Lower leg skin (tissue), 4 donors: Measurements from ENCODE around the gene STIM1. TPM values are rescaled to one million over a fixed set of nuclear protein-coding genes. Genes with fewer than 3 reads are reported as not detected.

Experiments
- DNase-seq, 2 donors: peaks; one replicate each; pipeline ENCODE4 v3.0.0-alpha.2; 2019; ENCODE audit warnings: low spot score in 2 of 2
- H3K4me3 ChIP-seq: fragments of 200-600 bp; sonication (generic); 2 replicates; pipeline ENCODE4 v1.5.1; 2017; ENCODE audit warnings: mild to moderate bottlenecking, low read depth; ENCODE audit not compliant: poor library complexity, severe bottlenecking
- CTCF ChIP-seq, 3 donors: fragments of 450-650 bp; IDR thresholded peaks; one replicate each; pipeline ENCODE4 v1.5.1; 2016; ENCODE audit warnings: antibody characterized with exemption in 3 of 3, mild to moderate bottlenecking in 3 of 3, moderate library complexity in 2 of 3
- POLR2A ChIP-seq, 2 donors: fragments of 450-650 bp; IDR thresholded peaks; one replicate each; pipeline ENCODE4 v1.6.1; 2016 to 2017; ENCODE audit warnings: antibody characterized with exemption in 2 of 2, mild to moderate bottlenecking in 1 of 2, moderate library complexity in 1 of 2
- WGBS, 2 donors: methylation state at CpG; one replicate each; pipeline ENCODE4 v1.1.5; 2018; 5-methylcytosine and 5-hydroxymethylcytosine counted together
- intact Hi-C: fragments of 100-400 bp; cut with DNase I; formaldehyde crosslinking; loops from one replicate; pipeline ENCODE4 v1.15.0; 2023; ENCODE audit warnings: low total_unique reads
- total RNA-seq, 4 donors: library from RNA; depleted of rRNA; stranded (reverse); fragments of >200 nt; gene quantifications; one replicate each; pipeline ENCODE4 v1.1.0, GENCODE V29; 2016

Gene STIM1
- total RNA-seq, 4 donors from 2014 or later = 43.7 to 75.9 (median 64.9) TPM

GRCh38 chr11:3827434-3828186 lies 27.9 kb upstream of the STIM1 start:
- TF ChIP-seq CTCF (IDR thresholded peaks at IDR 0.05) (no peak), POLR2A (IDR thresholded peaks at IDR 0.05) (no peak)
- no peak overlapping the region for H3K4me3 ChIP-seq
- intact Hi-C loops = no loop called here
- 90 to 91% methylated on average over 27 to 35 of the region's 35 CpGs for WGBS, 2 donors
- no peak for DNase-seq

GRCh38 chr11:3830088-3830487 lies 25.4 kb upstream of the STIM1 start:
- no peak for DNase-seq
- WGBS, 2 donors = 93 to 94% methylated on average over 3 of the region's 3 CpGs
- H3K4me3 ChIP-seq = no peak overlapping the region
- intact Hi-C loops = no loop called here
- TF ChIP-seq POLR2A (IDR thresholded peaks at IDR 0.05) (no peak), CTCF (IDR thresholded peaks at IDR 0.05) (no peak)

GRCh38 chr11:3830730-3831129 lies 24.7 kb upstream of the STIM1 start:
- no peak for DNase-seq
- TF ChIP-seq POLR2A (IDR thresholded peaks at IDR 0.05) (no peak), CTCF (IDR thresholded peaks at IDR 0.05) (no peak)
- WGBS, 2 donors = 57 to 78% methylated on average over 1 of the region's 1 CpG
- intact Hi-C loops = no loop called here
- no peak overlapping the region for H3K4me3 ChIP-seq

GRCh38 chr11:3831378-3832239 lies 23.9 kb upstream of the STIM1 start:
- 60 to 68% methylated on average over 12 to 13 of the region's 13 CpGs for WGBS, 2 donors
- no peak for TF ChIP-seq CTCF (IDR thresholded peaks at IDR 0.05)
- TF ChIP-seq POLR2A (IDR thresholded peaks at IDR 0.05) = no peak
- DNase-seq = no peak
- intact Hi-C loops = no loop called here
- H3K4me3 ChIP-seq = no peak overlapping the region

GRCh38 chr11:3832816-3833215 lies 22.6 kb upstream of the STIM1 start:
- no peak for TF ChIP-seq POLR2A (IDR thresholded peaks at IDR 0.05)
- TF ChIP-seq CTCF (IDR thresholded peaks at IDR 0.05) = no peak
- 88 to 97% methylated on average over 2 of the region's 2 CpGs for WGBS, 2 donors
- intact Hi-C loops = no loop called here
- no peak overlapping the region for H3K4me3 ChIP-seq
- no peak for DNase-seq
